Thyroid gland (tissue), 4 donors: Measurements from ENCODE around the gene ORM2.

Experiments used
- CTCF ChIP-seq, 6 experiments: fragments of 200-600 bp in 3 of 6; fragments of 450-650 bp in 3 of 6; sonication (generic) in 3 of 6; IDR thresholded peaks; one replicate each; pipeline ENCODE4 v1.5.1; 2016 to 2019; ENCODE audit warnings: antibody characterized with exemption in 6 of 6, mild to moderate bottlenecking in 2 of 6, inconsistent platforms in 1 of 6, moderate library complexity in 1 of 6
- POLR2A ChIP-seq, 2 donors: fragments of 450-650 bp; IDR thresholded peaks; one replicate each; pipeline ENCODE4 v1.6.1; 2017; ENCODE audit warnings: antibody characterized with exemption in 2 of 2, mild to moderate bottlenecking in 2 of 2, moderate library complexity in 1 of 2

- no peak for TF ChIP-seq CTCF (IDR thresholded peaks at IDR 0.05)
- TF ChIP-seq POLR2A (IDR thresholded peaks at IDR 0.05): no peak
Measured at GRCh38 chr9:114300153-114300845, 29.4 kb upstream of the ORM2 start.
